GM18499 (cell line): ENCODE results near the gene THRSP.
"Not testable (repeated sequence)": the region's sequence is repeated elsewhere in the genome, so short reads cannot be mapped to it uniquely, and the experiment has no call there.

Experiments used
- ATAC-seq: cut with Tn5 transposase; IDR thresholded peaks from one replicate; pipeline ENCODE4 v1.9.1; 2021; ENCODE audit warnings: moderate number of reproducible peaks; ENCODE audit not compliant: insufficient read depth, unreplicated experiment

THRSP gene, protein sequence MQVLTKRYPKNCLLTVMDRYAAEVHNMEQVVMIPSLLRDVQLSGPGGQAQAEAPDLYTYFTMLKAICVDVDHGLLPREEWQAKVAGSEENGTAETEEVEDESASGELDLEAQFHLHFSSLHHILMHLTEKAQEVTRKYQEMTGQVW

DNA sequence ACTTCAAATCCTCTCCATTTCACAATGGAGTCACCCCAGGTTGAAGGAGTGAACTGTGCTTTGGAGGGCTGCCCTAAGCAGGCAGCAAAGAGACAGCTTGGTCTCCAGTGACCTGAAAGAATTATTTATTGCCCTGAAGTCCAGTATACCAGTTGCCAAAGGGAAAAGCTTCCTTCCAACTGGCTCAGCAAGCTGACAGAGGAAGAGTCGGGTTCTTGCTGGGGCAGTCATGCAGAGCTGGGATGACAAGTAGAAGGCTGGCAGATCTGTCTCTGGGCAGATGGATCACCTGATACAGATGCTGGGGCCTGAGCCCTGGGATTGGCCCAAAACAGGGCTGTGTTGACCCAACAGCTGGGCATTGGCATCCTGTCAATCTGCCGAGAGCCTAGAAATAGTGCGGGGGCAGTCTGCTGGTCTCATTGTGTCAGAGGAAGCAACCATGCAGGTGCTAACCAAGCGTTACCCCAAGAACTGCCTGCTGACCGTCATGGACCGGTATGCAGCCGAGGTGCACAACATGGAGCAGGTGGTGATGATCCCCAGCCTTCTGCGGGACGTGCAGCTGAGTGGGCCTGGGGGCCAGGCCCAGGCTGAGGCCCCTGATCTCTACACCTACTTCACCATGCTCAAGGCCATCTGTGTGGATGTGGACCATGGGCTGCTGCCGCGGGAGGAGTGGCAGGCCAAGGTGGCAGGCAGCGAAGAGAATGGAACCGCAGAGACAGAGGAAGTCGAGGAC is at the start of gene THRSP:
TSS of gene THRSP (plus strand) at position 422 of the 742 bp plus-strand sequence. CDS start at position 443, 21 bp downstream.
- ATAC-seq: no peak

DNA sequence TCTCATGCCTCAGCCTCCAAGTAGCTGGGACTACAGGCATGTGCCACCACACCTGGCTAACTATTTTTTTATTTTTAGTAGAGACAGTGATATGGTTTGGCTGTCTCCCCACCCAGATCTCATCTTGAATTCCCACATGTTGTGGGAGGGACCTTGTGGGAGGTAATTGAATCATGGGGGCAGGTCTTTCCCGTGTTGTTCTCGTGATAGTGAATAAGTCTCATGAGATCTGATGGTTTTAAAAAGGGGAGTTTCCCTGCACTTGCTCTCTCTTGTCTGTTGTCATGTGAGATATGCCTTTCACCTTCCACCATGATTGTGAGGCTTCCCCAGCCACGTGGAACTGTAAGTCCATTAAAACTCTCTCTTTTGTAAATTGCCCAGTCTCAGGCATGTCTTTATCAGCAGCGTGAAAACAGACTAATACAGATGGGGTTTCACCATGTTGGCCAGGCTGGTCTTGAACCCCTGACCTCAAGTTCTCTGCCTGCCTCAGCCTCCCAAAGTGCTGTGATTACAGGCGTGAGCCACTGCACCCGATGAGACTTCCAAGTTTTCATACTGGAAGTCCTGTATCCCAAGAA is 48.6 kb upstream of the THRSP start:
- ATAC-seq: not testable (repeated sequence)

DNA sequence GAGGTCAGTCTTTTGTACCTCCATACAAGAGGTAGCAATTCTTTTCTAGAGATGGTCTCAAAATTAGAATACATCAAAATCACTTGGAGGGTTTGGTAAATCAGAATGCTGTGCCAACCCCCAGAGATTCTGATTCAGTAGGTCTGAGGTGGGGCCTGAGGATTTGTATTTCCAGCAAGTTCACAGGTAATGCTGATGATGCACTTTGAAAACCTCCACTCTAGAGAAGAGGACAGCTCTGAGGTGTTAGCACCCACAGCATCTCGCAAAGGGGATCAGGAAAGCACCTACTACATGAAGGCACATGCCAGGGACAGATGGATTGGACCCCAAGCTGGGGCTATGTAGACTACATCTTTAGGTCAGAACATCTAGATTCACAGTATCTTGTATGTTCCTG is 47.8 kb upstream of the THRSP start:
- ATAC-seq: no peak

DNA sequence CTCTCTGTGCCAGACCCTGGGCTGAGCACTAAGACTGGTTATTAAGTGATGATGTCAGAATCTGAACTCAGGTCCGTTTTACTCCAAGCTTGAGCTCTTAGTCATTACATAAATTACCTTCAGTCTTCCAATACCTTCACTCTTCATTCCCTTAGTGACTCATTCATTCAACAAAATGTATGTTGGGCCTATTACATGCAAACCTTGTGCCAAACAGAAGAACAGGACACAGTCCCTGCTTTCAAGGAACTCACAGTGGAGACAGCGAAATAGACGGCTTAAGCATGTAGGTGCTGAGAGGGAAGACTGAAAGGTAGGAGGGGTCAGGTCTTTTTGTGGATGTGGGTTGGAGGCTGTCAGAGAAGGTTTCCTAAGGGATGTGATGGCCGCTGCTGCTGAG is 43.9 kb upstream of the THRSP start:
- no peak for ATAC-seq

DNA sequence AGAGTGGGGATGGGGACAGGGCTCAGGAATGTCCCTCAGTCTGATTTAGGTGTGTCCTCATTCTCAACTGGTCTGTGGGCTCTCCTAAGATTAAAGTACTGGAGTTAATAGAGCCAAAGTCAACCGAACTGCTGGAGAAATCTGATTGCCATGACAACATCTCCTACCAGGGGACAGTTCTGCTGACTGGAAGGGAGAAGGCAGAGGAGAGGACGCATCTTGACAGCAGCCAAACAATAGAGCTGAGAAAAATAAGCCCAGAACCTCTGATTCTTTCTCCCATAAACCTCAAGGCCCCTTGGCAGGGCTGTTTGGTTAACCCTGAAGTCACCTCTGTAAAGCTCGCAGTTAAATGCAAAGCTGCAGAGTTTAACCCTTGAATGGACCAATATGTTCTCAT is 43.4 kb upstream of the THRSP start:
- ATAC-seq: no peak

DNA sequence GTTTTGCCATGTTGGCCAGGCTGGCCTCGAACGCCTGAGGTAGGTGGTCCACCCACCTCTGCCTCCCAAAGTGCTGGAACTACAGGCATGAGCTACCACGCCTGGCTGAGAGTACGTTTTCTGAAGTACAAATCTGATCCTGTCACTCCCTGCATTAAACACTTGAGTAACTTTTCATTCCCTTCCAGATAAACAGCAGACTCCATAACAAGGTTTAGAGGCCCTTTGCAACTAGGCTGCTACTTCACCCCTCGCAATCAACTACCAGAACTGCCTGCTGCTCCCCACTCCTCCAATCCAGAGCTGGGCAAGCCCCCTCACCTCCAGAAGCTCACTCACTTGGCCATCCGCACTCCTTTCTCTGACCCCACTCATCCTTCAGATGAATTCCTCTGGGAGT is 42.0 kb upstream of the THRSP start:
- no peak for ATAC-seq

DNA sequence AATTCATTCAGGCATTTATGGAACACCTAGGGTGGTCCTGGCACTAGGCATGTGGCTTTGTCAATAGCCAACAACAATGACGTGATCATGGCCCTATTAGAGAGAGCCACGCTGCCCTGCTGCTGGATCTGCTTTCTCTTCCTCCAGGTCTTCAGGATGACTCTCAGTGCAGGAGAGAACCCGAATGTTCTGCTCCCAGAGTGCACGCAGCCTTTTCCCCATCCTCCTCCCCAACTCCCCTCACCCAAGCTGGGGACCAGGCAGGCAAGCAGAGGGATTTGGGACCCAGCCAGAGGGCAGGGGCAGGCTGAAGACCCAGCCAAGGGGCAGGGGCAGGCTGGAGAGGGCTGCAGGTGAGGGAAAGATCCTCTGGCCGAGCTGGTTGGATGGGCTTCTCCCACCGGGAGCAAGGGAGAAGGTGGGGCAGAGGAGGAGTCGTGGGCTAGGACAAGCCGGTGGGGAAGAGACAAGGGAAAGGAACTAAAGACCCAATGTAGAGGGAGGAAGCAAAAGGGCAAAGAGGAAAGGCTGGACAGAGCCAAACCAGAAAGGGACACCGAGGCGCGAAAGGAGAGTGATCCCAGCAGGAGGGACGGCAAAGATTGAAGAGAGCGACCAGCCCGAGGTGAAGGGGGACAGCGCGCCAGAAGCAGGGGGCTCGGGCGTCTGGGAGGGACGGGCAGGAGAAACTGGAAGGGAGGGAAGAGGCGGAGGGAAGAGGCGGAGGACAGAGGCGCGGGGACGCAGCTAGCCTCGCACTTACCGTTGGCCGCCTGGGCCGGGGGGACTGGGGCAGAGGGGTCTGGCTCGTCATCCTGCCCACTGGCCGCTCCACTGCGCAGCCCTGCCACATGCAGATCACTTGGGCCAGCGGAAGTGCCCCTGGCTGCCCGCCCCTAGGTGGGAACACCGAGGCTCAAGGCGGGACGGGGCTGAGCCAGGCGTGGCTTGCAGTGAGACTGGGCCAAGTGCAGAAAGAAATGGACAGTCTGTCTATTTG is 41.0 kb upstream of the THRSP start, which contains the start of gene KCTD14:
TSS of gene KCTD14 (minus strand) at position 880 of the 1,000 bp plus-strand sequence. CDS start at position 853, 27 bp downstream.
- no peak for ATAC-seq

DNA sequence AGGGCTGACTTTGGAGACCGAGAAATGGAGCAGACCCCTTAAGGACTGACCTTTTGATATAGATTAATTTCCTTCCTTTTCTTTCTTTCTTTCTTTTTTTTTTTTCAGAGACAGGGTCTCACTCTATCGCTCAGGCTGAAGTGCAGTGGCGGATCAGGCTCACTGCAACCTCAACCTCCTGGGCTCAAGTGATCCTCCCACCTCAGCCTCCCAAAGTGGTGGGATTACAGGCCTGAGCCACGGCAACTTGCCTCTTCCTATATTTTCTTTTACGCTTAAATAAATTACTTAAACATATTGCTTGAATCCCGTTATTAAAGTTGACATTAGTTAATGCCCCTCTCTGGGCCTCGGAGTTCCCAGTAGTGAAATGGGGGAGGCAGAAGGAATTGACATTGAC is 40.2 kb upstream of the THRSP start:
- no peak for ATAC-seq

DNA sequence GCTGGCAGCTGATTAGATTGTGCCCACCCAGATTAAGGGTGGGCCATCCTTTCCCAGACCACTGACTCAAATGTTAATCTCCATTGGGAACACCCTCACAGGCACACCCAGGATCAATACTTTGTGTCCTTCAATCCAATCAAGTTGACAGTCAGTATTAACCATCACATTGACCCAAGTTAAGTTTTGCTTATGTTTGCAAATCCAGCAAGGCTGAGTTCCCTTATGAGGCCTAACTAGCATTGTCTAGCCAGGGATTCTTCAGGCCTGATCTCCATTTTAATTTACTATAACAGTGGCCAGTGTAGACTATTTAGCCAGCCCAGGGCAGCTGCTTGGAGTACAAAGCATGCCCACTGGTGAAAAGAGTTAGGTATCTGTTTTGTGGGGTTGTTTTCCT is 38.3 kb upstream of the THRSP start:
- no peak for ATAC-seq

DNA sequence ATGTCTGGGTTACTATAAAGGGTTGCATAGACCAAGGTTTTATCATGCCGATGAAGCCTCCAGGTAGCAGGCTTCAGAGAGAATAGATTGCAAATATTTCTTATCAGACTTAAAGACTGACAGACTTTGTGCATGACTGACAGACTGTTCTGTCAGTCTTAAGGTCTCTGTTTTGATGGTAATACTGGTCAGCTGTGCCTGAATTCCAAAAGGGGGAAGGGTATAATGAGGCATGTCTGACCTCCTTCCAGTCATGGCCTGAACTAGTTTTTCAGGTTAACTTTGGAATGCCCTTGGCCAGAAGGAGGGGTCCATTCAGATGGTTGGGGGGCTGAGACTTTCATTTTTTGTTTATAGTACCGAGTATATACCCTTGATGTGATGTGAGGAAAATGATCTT is 35.9 kb upstream of the THRSP start:
- ATAC-seq: no peak

DNA sequence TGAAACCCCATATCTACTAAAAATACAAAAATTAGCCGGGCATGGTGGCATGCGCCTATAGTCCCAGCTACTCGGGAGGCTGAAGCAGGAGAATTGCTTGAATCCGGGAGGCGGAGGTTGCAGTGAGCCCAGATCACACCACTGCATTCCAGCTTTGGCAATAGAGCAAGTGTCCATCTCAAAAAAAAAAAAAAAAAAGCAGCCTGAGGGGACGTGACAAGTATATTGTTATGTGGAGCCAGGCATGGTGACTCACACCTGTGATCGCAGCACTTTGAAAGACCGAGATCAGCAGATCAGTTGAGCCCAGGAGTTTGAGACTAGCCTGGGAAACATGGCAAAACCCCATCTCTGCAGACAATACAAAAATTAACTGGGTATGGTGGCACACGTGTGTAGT is 35.2 kb upstream of the THRSP start:
- ATAC-seq: not testable (repeated sequence)

DNA sequence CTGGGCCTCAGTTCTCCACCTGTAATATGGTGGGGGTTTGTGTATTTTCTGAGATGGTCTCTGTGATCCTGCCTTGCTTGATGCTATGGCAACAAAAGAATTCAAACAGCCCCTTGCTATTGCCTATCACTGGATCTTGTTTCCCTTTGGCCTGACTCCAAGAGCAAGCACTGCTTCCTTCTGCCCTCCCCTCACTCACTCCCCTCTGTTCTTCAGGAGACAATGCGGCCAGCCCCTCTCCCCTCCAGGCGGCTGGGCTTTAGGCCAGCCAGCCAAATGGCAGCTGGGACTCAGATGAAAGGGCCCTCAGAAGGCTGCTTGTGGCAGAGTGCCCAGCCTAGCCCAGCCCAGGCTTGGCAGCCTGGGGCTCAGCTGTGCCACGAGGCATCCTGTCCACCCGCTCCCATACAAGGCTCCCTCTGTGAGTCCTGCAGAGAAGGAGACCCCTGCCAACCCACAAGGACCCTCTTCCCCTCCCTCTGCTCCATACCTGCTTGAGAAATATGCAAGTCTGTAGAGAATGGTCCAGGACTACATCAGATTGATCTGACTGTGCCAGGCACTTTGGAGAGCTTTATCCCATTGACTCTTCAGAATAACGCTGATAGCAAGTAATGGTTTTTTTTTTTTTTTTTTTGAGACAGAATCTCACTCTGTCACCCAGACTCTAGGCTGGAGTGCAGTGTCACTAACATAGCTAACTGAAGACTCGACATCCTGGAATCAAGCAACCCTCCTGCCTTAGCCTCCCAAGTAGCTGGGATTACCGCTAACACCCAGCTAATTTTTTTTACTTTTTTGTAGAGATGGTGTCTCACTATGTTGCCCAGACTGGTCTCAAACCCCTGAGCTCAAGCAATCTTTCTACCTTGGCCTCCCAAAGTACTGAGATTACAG is 33.0 kb upstream of the THRSP start:
- ATAC-seq: no peak

DNA sequence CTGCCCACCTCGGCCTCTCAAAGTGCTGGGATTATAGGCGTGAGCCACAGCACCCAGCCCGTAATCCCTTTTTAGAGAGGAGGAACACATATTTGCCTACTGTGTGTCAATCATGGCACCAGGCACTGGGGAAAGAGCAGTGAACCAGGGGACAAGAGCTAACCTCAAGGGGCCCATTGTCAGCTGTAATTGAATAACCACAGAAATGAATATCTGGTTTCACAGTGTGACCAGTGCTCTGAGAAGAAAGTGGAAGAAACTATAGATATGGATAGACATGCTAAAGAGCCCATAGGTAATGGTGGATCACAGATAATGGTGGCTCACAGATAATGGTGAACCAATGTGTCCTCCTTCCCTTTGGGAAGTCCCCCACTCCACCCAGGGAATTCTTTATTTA is 32.0 kb upstream of the THRSP start:
- ATAC-seq: no peak

DNA sequence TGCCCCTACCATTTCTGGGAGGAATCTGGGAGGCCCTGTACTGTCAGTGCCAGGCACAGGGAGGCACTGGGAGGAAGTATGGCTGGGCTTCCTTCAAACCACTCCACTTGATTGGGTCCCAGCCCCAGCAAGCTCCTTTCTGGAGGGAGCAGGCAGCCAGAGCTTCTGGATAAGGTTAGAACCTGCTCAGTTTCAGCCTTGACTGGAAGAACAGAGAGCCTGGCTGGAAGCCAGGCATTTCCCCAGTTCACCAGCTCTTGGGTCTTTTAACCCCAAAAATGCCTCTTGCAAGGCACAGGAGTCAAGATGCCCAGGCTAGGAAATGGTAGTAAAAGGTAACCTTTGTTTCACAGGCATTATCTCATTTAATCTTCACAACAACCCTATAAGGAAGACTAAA is 31.6 kb upstream of the THRSP start:
- no peak for ATAC-seq

DNA sequence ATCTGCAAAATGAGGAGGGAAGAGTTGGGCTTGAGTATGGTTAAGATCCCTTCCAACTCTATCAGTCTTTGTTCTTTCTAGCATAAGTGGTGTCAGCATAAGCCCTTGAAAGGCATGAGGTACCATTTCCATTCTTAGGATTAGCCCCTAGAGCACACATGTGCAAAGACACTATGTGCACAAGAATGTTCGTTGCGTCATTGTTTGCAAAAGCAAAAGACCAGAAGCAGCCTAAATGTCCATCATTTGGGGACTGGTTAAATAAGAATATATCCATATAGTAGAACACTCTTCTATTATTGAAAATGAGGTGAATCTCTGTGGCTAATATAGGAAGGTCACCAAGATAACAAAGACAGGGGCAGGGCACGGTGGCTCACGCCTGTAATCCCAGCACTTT is 30.6 kb upstream of the THRSP start:
- ATAC-seq: no peak

DNA sequence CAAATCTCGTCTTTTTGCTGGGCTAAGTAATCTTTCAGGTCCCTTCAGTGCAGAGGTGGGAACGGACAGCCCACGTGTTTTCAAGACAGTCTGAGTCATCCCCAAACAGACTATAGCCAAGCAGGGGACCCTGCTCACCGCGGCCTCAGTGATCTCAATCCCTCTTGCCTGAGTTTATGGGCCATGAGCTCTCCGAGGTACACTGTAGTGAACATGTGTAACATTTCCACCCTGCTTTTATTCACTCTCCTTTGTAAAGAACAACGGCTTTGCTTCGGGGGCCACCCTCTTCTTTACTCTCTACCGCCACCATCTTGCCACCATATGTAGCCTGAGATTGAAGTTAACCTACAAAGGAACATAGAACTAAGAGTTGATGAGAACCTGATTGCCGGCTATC is 29.0 kb upstream of the THRSP start:
- ATAC-seq: no peak

DNA sequence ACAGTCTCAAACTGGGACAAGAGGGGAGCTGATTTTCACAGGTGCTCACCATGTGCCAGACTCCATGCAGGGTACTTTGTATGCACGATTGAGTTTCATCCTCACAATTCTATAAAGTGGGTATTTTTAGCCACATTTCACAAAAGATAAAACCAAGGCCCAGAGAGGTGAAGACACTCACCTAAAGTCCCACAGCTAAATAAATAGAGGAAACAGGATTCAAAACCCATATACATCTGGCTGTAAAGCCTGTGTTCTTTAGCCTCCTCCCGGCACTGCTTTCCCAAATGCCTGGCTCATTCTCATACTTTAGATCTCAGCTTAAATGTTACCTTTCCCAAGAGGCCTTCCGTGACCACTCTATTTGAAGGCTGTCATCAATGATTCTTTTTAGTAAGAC is 27.3 kb upstream of the THRSP start:
- ATAC-seq: no peak

DNA sequence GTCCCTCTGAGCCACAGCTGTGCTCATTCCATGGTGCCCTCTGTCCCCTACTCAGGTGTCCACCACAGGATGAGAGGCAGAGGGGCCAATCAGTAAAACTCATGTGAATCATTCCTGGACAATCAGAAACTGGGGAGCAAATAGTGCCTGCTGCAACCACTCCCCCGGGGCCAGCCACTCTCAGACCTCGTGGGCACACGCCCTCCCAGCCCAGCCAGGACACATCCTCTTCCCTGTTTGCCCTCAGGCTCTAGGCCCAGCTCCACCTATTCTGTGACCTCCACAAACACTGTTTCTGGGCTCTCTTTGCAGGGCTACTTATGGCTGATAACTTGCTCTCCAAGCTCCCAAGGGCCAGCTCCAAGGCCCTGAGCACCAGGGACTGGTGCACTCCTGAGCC is 26.6 kb upstream of the THRSP start:
- no peak for ATAC-seq

DNA sequence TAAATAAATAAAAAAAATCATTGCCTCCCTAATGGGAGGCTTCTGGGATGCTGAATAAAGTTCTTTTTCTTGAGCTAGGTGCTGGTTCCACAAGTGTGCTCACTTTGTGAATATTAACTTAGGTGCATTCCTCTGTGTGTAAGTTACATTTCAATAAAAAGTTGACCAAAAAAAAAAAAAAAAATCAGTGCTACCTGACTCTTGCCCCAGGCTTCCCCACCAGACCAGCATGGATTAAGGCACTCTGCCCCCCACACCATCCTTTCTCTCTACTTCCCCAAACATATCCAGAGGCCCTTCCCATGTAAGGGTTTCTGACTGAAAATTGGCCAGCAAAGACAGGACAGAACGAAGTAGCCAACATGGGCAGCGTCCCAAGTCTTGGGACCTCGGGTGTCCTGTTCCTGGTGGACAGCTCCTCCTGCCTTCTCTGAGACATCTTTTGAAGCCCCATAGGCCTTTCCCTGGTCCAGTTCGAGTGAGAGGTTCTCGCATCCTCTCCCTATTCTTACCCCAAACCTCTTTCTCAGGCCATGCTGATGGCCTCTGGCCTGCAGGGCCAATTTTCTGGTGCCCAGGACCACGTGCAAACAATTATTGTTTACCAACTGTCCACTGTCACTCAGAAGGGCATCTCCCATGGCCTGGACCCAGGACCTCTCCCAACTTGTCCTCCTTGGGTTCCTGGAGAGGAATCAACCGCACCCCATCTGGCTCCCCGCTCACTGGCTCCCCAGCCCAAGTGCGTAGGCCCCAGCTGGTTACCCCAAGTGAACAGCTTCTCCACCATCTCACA is 25.6 kb upstream of the THRSP start:
- ATAC-seq: no peak
